H9 (cell line): Measurements from ENCODE around the gene ZIC5. TPM values are rescaled to one million over a fixed set of nuclear protein-coding genes. Genes with fewer than 3 reads are reported as not detected.

ENCODE experiments used
- DNase-seq: peaks from one replicate; pipeline ENCODE4 v3.0.0-alpha.2; 2017
- H2AFZ ChIP-seq: one replicate; pipeline ENCODE4 v1.6.1; 2013; ENCODE audit warnings: mild to moderate bottlenecking, low read length, control low read depth, moderate library complexity
- H2AK5ac ChIP-seq: 2 replicates; pipeline ENCODE4 v1.6.1; 2013; ENCODE audit warnings: low read length, control low read depth, mixed read lengths; ENCODE audit not compliant: insufficient read length
- H2BK120ac ChIP-seq: one replicate; pipeline ENCODE4 v1.6.1; 2013; ENCODE audit warnings: low read depth, mild to moderate bottlenecking, low read length, control low read depth, inconsistent platforms; ENCODE audit not compliant: poor library complexity, severe bottlenecking
- H2BK12ac ChIP-seq: 2 replicates; pipeline ENCODE4 v1.6.1; 2013; ENCODE audit warnings: low read length, control low read depth, mixed read lengths, low read depth; ENCODE audit not compliant: insufficient read length
- H2BK15ac ChIP-seq: 2 replicates; pipeline ENCODE4 v1.6.1; 2013; ENCODE audit warnings: low read depth, low read length, control low read depth
- H2BK20ac ChIP-seq: one replicate; pipeline ENCODE4 v1.6.1; 2013; ENCODE audit warnings: low read depth, mild to moderate bottlenecking, low read length, control low read depth, inconsistent platforms; ENCODE audit not compliant: poor library complexity, severe bottlenecking
- H2BK5ac ChIP-seq: 2 replicates; pipeline ENCODE4 v1.6.1; 2013; ENCODE audit warnings: low read length, control low read depth, mixed read lengths; ENCODE audit not compliant: insufficient read length
- H3K14ac ChIP-seq: 2 replicates; pipeline ENCODE4 v1.6.1; 2013; ENCODE audit warnings: low read length, control low read depth; ENCODE audit not compliant: insufficient read depth
- H3K18ac ChIP-seq: 2 replicates; pipeline ENCODE4 v1.6.1; 2013; ENCODE audit warnings: low read depth, mild to moderate bottlenecking, mixed read lengths, low read length, control low read depth; ENCODE audit not compliant: insufficient read length
- H3K23ac ChIP-seq: 2 replicates; pipeline ENCODE4 v1.6.1; 2013; ENCODE audit warnings: low read length, control low read depth, mixed read lengths, low read depth; ENCODE audit not compliant: insufficient read length
- H3K23me2 ChIP-seq: 2 replicates; pipeline ENCODE4 v1.6.1; 2013; ENCODE audit warnings: low read depth, mild to moderate bottlenecking, mixed read lengths, low read length, control low read depth; ENCODE audit not compliant: insufficient read length, poor library complexity, severe bottlenecking
- H3K27ac ChIP-seq: 2 replicates; pipeline ENCODE4 v1.5.1; 2013; ENCODE audit warnings: low read length, control low read depth, mixed read lengths, low read depth; ENCODE audit not compliant: insufficient read length
- H3K27me3 ChIP-seq: 2 replicates; pipeline ENCODE4 v1.6.1; 2013; ENCODE audit warnings: low read length, control low read depth, inconsistent platforms; ENCODE audit not compliant: insufficient read depth
- H3K4ac ChIP-seq: 2 replicates; pipeline ENCODE4 v1.6.1; 2013; ENCODE audit warnings: low read depth, mild to moderate bottlenecking, control low read depth, inconsistent platforms, low read length, moderate library complexity
- H3K4me1 ChIP-seq: 2 replicates; pipeline ENCODE4 v1.6.1; 2013; ENCODE audit warnings: low read length, control low read depth, inconsistent platforms; ENCODE audit not compliant: insufficient read depth
- H3K4me2 ChIP-seq: 2 replicates; pipeline ENCODE4 v1.6.1; 2013; ENCODE audit warnings: low read length, control low read depth, mixed read lengths; ENCODE audit not compliant: insufficient read length, insufficient read depth
- H3K56ac ChIP-seq: 2 replicates; pipeline ENCODE4 v1.6.1; 2013; ENCODE audit warnings: low read depth, mild to moderate bottlenecking, mixed read lengths, low read length, control low read depth; ENCODE audit not compliant: insufficient read length
- H3K79me1 ChIP-seq: 2 replicates; pipeline ENCODE4 v1.6.1; 2013; ENCODE audit warnings: low read depth, mild to moderate bottlenecking, moderate library complexity, low read length, control low read depth, inconsistent platforms; ENCODE audit not compliant: insufficient read depth, poor library complexity, severe bottlenecking
- H3K79me2 ChIP-seq: 2 replicates; pipeline ENCODE4 v1.6.1; 2013; ENCODE audit warnings: low read length, control low read depth, inconsistent platforms; ENCODE audit not compliant: insufficient read depth
- H3K9ac ChIP-seq: 2 replicates; pipeline ENCODE4 v1.6.1; 2013; ENCODE audit warnings: low read length, control low read depth, mixed read lengths; ENCODE audit not compliant: insufficient read length; ENCODE audit errors: extremely low read depth
- H3K9me3 ChIP-seq: one replicate; pipeline ENCODE4 v1.6.1; 2013; ENCODE audit warnings: low read depth, low read length, inconsistent platforms; ENCODE audit not compliant: control insufficient read depth
- H3T11ph ChIP-seq: one replicate; pipeline ENCODE4 v1.6.1; 2013; ENCODE audit warnings: mild to moderate bottlenecking, low read length, control low read depth, inconsistent platforms
- H4K20me1 ChIP-seq: one replicate; pipeline ENCODE4 v1.6.1; 2013; ENCODE audit not compliant: control insufficient read depth, insufficient read length, insufficient read depth
- H4K5ac ChIP-seq: 2 replicates; pipeline ENCODE4 v1.6.1; 2013; ENCODE audit warnings: low read depth, mild to moderate bottlenecking, mixed read lengths, low read length, control low read depth; ENCODE audit not compliant: insufficient read length
- H4K8ac ChIP-seq: replicated peaks from 2 replicates; pipeline ENCODE4 v1.6.1; 2013; ENCODE audit warnings: low read length, control low read depth, mixed read lengths, low read depth; ENCODE audit not compliant: insufficient read length
- H4K91ac ChIP-seq: 2 replicates; pipeline ENCODE4 v1.6.1; 2013; ENCODE audit warnings: low read depth, mild to moderate bottlenecking, moderate library complexity, mixed read lengths, low read length, control low read depth; ENCODE audit not compliant: insufficient read length
- H3K27ac Mint-ChIP-seq, 3 experiments: 2 replicates in 2 of 3; 3 replicates in 1 of 3; pipeline ENCODE4 v1.8.0; 2020 to 2021; ENCODE audit warnings: mixed read lengths in 3 of 3, mild to moderate bottlenecking in 1 of 3, moderate library complexity in 1 of 3
- H3K27me3 Mint-ChIP-seq: 2 replicates; pipeline ENCODE4 v1.8.0; 2021; ENCODE audit warnings: low read depth, mild to moderate bottlenecking, moderate library complexity, mixed read lengths
- H3K36me3 Mint-ChIP-seq, 3 experiments: 2 replicates in 2 of 3; 3 replicates in 1 of 3; pipeline ENCODE4 v1.8.0; 2020 to 2021; ENCODE audit warnings: low read depth in 3 of 3, mixed read lengths in 3 of 3; ENCODE audit not compliant: insufficient read depth in 1 of 3
- H3K4me1 Mint-ChIP-seq, 2 experiments: 2 replicates each; pipeline ENCODE4 v1.8.0; 2020; ENCODE audit warnings: mixed read lengths in 2 of 2
- H3K4me3 Mint-ChIP-seq, 2 experiments: 2 replicates in 1 of 2; 3 replicates in 1 of 2; pipeline ENCODE4 v1.8.0; 2020 to 2021; ENCODE audit warnings: mild to moderate bottlenecking in 2 of 2, mixed read lengths in 2 of 2, moderate library complexity in 1 of 2
- H3K9me3 Mint-ChIP-seq, 2 experiments: 2 replicates in 1 of 2; 3 replicates in 1 of 2; pipeline ENCODE4 v1.8.0; 2020; ENCODE audit warnings: mild to moderate bottlenecking in 2 of 2, mixed read lengths in 2 of 2, moderate library complexity in 1 of 2
- CTCF ChIP-seq: fragments of 200-600 bp; sonication (generic); conservative IDR thresholded peaks from 3 replicates; pipeline ENCODE4 v1.8.0; 2021; ENCODE audit warnings: antibody characterized with exemption, mild to moderate bottlenecking
- WGBS: extraction: QIAGEN DNeasy Blood & Tissue Kit; methylation state at CpG from one replicate; pipeline ENCODE4 v1.1.7; 2013; ENCODE audit warnings: missing lambda C conversion rate, low lambda C conversion rate, mixed read lengths; ENCODE audit not compliant: insufficient read length; ENCODE audit errors: extremely low coverage; 5-methylcytosine and 5-hydroxymethylcytosine counted together
- total RNA-seq: library from RNA; stranded (reverse); gene quantifications from 2 replicates; pipeline ENCODE4 v1.2.1, GENCODE V29; 2021

Gene ZIC5
- total RNA-seq, 1 experiment from 2014 or later, result 51.9 TPM

- H3K23me2 ChIP-seq, result peaks cover 50% of the 10 kb centered on the region
- no peak overlapping the region for H4K8ac ChIP-seq
- H3T11ph ChIP-seq, result no peak overlapping the region
- H2AFZ ChIP-seq, result no peak overlapping the region
- no peak overlapping the region for H3K56ac ChIP-seq
- H2BK20ac ChIP-seq, result no peak overlapping the region
- H2BK12ac ChIP-seq, result no peak overlapping the region
- no peaks in the 10 kb centered on the region for H3K9me3 ChIP-seq
- no peak overlapping the region; the same call in 1 of the 2 replicates for H2BK15ac ChIP-seq
- no peak overlapping the region for H3K4ac ChIP-seq
- H2BK120ac ChIP-seq, result no peak overlapping the region
- peak overlapping the region; percentile 84 for H3K9ac ChIP-seq
- no peak overlapping the region for H3K27ac ChIP-seq
- H3K14ac ChIP-seq, result peak overlapping the region; percentile 68; the same call in 1 of the 2 replicates
- H3K79me1 ChIP-seq, result peaks cover 3% of the 10 kb centered on the region
- Mint-ChIP-seq H3K4me1 (peaks cover 30 to 38% of the 10 kb centered on the region in 2 experiments), H3K9me3 (peaks cover 26 to 29% of the 10 kb centered on the region in 2 experiments), H3K27me3 (peaks cover 35% of the 10 kb centered on the region), H3K27ac (peak overlapping the region; percentile 57 to 97 (median 97); a peak in 4 of 7 replicates), H3K4me3 (peak overlapping the region; percentile 94 to 98), H3K36me3 (peaks cover 38 to 45% (median 44%) of the 10 kb centered on the region in 3 experiments)
- no peaks in the 10 kb centered on the region for H4K20me1 ChIP-seq
- peaks cover 12% of the 10 kb centered on the region; the same call in 1 of the 2 replicates for H3K27me3 ChIP-seq
- H2BK5ac ChIP-seq, result no peak overlapping the region
- H3K4me1 ChIP-seq, result peaks cover 5% of the 10 kb centered on the region
- TF ChIP-seq CTCF, result no peak
- H2AK5ac ChIP-seq, result no peak overlapping the region
- H3K18ac ChIP-seq, result no peak overlapping the region
- H3K4me2 ChIP-seq, result peak overlapping the region; percentile 86
- no peak overlapping the region for H4K5ac ChIP-seq
- DNase-seq, result no peak
- H3K79me2 ChIP-seq, result peaks cover 25% of the 10 kb centered on the region
- no peak overlapping the region for H3K23ac ChIP-seq
- no CpG with 5 or more reads among the region's 98 CpGs for WGBS
- H4K91ac ChIP-seq, result no peak overlapping the region
Measured at GRCh38 chr13:99982036-99982730, 10.6 kb upstream of the ZIC5 start.
